Lung (tissue), 16 donors: ENCODE results near the gene CYP2C9. TPM values are rescaled to one million over a fixed set of nuclear protein-coding genes. Genes with fewer than 3 reads are reported as not detected.
"Not testable (repeated sequence)": the region's sequence is repeated elsewhere in the genome, so short reads cannot be mapped to it uniquely, and the experiment has no call there.

Experiments
- ATAC-seq: fragments of 200-7000 bp; cut with Tn5 transposase; one replicate; pipeline ENCODE4 v1.9.1; 2020; ENCODE audit warnings: moderate number of reproducible peaks; ENCODE audit not compliant: insufficient read depth, low FRiP score
- DNase-seq, 3 donors: peaks; one replicate each; pipeline ENCODE4 v3.0.0-alpha.2; 2013 to 2017
- H3K27ac ChIP-seq, 2 donors: one replicate each; pipeline ENCODE4 v1.5.1; 2013; ENCODE audit warnings: mild to moderate bottlenecking in 2 of 2, moderate library complexity in 2 of 2, control low read depth in 1 of 2, inconsistent platforms in 1 of 2, low read depth in 1 of 2, low read length in 1 of 2
- H3K27me3 ChIP-seq, 3 donors: one replicate each; pipeline ENCODE4 v1.5.1; 2013; ENCODE audit warnings: low read length in 2 of 3; ENCODE audit not compliant: control insufficient read depth in 3 of 3, insufficient read depth in 3 of 3
- H3K36me3 ChIP-seq, 4 donors: one replicate each; pipeline ENCODE4 v1.5.1; 2013; ENCODE audit warnings: low read length in 4 of 4, mild to moderate bottlenecking in 1 of 4, moderate library complexity in 1 of 4; ENCODE audit not compliant: control insufficient read depth in 4 of 4, insufficient read depth in 4 of 4
- H3K4me1 ChIP-seq, 5 donors: one replicate each; pipeline ENCODE4 v1.5.1; 2013; ENCODE audit warnings: low read length in 5 of 5, mild to moderate bottlenecking in 2 of 5, moderate library complexity in 1 of 5; ENCODE audit not compliant: control insufficient read depth in 5 of 5, insufficient read depth in 5 of 5
- H3K4me3 ChIP-seq: one replicate; pipeline ENCODE4 v1.5.1; 2013; ENCODE audit warnings: mild to moderate bottlenecking, control low read depth, moderate library complexity
- H3K9ac ChIP-seq, 2 donors: one replicate each; pipeline ENCODE4 v1.5.1; 2013; ENCODE audit warnings: low read length in 2 of 2, control low read depth in 1 of 2; ENCODE audit not compliant: insufficient read depth in 1 of 2
- H3K9me3 ChIP-seq, 4 donors: one replicate each; pipeline ENCODE4 v1.5.1; 2013; ENCODE audit warnings: low read length in 3 of 4, mild to moderate bottlenecking in 1 of 4, moderate library complexity in 1 of 4; ENCODE audit not compliant: control insufficient read depth in 4 of 4, insufficient read depth in 3 of 4
- WGBS, 2 donors: extraction: QIAGEN DNeasy Blood & Tissue Kit; methylation state at CpG; one replicate each; pipeline ENCODE4 v1.1.7; 2013; 5-methylcytosine and 5-hydroxymethylcytosine counted together
- long read RNA-seq, 5 donors: transcript quantifications; one replicate each; lab custom pipeline, GENCODE V29; 2026
- polyA plus RNA-seq, 2 donors: library from polyadenylated mRNA; stranded (reverse); fragments of 200-250 nt; gene quantifications; one replicate each; pipeline ENCODE4 v1.2.1, GENCODE V29; 2013
- total RNA-seq, 2 donors: library from RNA; depleted of rRNA in 1 of 2; stranded (reverse); fragments of >200 nt in 1 of 2; gene quantifications; one replicate each; pipeline ENCODE4 v1.2.1, GENCODE V29; 2014 to 2021
- TF ChIP-seq, protein P1 (sequence below): IDR thresholded peaks from 2 replicates; pipeline ENCODE4 v1.5.1; 2012; ENCODE audit warnings: mild to moderate bottlenecking; ENCODE audit errors: control extremely low read depth, extremely low read depth
- donor health status: control.
- donor health status: control.
- donor health status: Bipolar disorder and iron deficiency.
- donor health status: healthy.
- donor health status: DM: yes; HTN: yes; CAD: no.

Gene CYP2C9
- 1 to 10 TPM in 1 of 2 donors, under 1 TPM in 1; 0.80 to 3.9 TPM for total RNA-seq
- under 1 TPM; 0.08 to 0.26 TPM for polyA plus RNA-seq
- long read RNA-seq, donor 1 = 0 reads
- long read RNA-seq, donor 2 = 0 reads
- long read RNA-seq, donor 3 = 0 reads
- long read RNA-seq, donor 4, partial matches to known transcripts = 0 of 1 reads
- long read RNA-seq, donor 4, other reads (novel, unspliced or antisense) = 0 of 1 reads
- long read RNA-seq, donor 5 = 0 reads

DNA sequence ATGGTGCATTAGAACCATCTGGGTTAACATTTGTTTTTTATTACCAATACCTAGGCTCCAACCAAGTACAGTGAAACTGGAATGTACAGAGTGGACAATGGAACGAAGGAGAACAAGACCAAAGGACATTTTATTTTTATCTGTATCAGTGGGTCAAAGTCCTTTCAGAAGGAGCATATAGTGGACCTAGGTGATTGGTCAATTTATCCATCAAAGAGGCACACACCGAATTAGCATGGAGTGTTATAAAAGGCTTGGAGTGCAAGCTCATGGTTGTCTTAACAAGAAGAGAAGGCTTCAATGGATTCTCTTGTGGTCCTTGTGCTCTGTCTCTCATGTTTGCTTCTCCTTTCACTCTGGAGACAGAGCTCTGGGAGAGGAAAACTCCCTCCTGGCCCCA lies at the start of gene CYP2C9:
TSS of gene CYP2C9 (plus strand) at position 276 of the 400 bp plus-strand sequence. CDS start at position 301, 25 bp downstream.
- H3K4me1 ChIP-seq = no peaks in the 10 kb centered on the region
- H3K4me3 ChIP-seq = no peak within 1 kb of the TSS
- DNase-seq = no peak
- TF ChIP-seq, protein P1, sequence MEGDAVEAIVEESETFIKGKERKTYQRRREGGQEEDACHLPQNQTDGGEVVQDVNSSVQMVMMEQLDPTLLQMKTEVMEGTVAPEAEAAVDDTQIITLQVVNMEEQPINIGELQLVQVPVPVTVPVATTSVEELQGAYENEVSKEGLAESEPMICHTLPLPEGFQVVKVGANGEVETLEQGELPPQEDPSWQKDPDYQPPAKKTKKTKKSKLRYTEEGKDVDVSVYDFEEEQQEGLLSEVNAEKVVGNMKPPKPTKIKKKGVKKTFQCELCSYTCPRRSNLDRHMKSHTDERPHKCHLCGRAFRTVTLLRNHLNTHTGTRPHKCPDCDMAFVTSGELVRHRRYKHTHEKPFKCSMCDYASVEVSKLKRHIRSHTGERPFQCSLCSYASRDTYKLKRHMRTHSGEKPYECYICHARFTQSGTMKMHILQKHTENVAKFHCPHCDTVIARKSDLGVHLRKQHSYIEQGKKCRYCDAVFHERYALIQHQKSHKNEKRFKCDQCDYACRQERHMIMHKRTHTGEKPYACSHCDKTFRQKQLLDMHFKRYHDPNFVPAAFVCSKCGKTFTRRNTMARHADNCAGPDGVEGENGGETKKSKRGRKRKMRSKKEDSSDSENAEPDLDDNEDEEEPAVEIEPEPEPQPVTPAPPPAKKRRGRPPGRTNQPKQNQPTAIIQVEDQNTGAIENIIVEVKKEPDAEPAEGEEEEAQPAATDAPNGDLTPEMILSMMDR = no peak
- H3K9ac ChIP-seq = no peak within 1 kb of the TSS
- no peak for ATAC-seq
- no peaks in the 10 kb centered on the region for H3K9me3 ChIP-seq
- H3K27me3 ChIP-seq = no peaks in the 10 kb centered on the region
- no peaks in the 10 kb centered on the region for H3K36me3 ChIP-seq
- WGBS, 2 donors = 80 to 92% methylated on average over 2 of the region's 2 CpGs
- H3K27ac ChIP-seq = no peak within 1 kb of the TSS

GRCh38 chr10:94889123-94889522 lies 49.3 kb upstream of the CYP2C9 start:
- ATAC-seq (no peak), DNase-seq (no peak)
- TF ChIP-seq, protein P1 = no peak
- Histone ChIP-seq H3K4me1 (no peaks in the 10 kb centered on the region), H3K36me3 (no peaks in the 10 kb centered on the region), H3K27me3 (no peaks in the 10 kb centered on the region), H3K9ac (no peak overlapping the region), H3K27ac (no peak overlapping the region), H3K9me3 (peaks cover 0 to 5% (median 0%) of the 10 kb centered on the region in 4 donors), H3K4me3 (no peak overlapping the region)
- WGBS, 2 donors = 72 to 74% methylated on average over 3 of the region's 3 CpGs

DNA sequence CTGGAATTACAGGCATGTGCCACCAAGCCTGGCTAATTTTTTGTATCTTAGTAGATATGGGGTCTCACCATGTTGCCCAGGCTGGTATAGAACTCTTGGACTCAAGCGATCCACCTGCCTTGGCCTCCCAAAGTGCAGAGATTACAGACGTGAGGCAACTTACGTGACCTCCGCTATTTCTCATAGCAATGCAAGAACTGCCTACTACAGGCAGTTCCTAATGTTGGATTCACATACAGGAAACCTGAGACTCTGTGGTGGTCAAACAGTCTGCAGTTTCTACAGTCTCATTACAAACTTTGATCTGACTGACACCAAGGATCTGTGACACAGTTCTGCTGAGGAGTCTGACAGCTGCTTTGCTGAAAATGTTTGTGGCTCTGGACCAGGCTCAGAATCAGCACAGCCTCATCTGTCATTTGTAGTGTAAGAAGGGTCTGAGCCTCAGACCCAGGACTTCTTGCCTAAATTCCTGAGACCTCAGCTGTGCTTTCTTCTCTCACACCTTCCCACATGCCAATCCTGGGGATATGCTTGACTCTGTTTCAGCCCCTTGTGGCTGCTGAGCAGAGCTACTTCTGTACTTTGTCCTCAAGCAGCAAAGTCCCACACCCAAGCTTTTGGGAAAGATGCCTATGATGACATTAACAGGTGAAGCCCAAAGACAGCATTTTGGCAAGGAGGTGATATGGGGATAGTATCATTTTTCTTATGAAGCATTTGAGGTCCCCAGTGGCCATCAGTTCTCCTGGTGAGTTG lies 48.0 kb upstream of the CYP2C9 start:
- 81 to 98% methylated on average over 4 of the region's 4 CpGs for whole genome bisulfite sequencing, 2 donors
- no peak for DNase-seq

GRCh38 chr10:94898414-94898813 lies 40.0 kb upstream of the CYP2C9 start:
- H3K4me1 ChIP-seq, ATAC-seq, H3K9me3 ChIP-seq, H3K4me3 ChIP-seq, H3K27me3 ChIP-seq, H3K9ac ChIP-seq, H3K36me3 ChIP-seq, DNase-seq, H3K27ac ChIP-seq: not testable (repeated sequence)
- 78 to 84% methylated on average over 7 of the region's 7 CpGs for WGBS, 2 donors

More for the DNA sequence above, 48.0 kb upstream of the CYP2C9 start:
- Histone ChIP-seq H3K4me1 (no peaks in the 10 kb centered on the region), H3K36me3 (no peaks in the 10 kb centered on the region), H3K9ac (no peak overlapping the region), H3K4me3 (no peak overlapping the region), H3K27ac (no peak overlapping the region), H3K9me3 (peaks cover 0 to 5% (median 0%) of the 10 kb centered on the region in 4 donors), H3K27me3 (no peaks in the 10 kb centered on the region)
- TF ChIP-seq, protein P1 = no peak
- ATAC-seq = no peak
